ENCODE results near the gene PPARA.

Gene PPARA

DNA sequence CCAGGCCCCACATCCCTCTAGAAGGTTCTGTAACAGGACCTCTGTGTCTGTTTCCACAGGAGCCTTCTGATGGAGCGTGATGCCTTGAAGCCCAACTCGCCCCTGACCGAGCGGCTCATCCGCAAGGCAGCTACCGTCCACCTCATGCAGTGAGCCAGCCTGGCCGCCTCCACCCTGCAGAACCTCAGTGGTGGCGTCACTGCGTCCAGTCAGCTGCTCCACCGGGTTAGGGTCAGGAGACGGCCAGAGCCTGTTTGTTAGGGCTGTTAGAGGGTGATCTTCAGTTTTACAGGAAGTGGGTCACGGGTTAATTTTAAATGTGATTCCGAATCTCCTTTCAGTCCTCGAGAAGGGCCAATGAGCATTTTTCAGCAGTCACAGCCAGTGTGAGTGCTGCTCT is 142.4 kb downstream of the PPARA start:
- H3K27ac ChIP-seq: no peak overlapping the region
- TF ChIP-seq CTCF (conservative IDR thresholded peaks at IDR 0.05): no peak
